DMS153 treated with DMSO at 0.1 percent for 48 hours (cell line): ENCODE results near the gene NDOR1.
"Not testable (repeated sequence)": the region's sequence is repeated elsewhere in the genome, so short reads cannot be mapped to it uniquely, and the experiment has no call there.

Experiments
- DNase-seq: peaks from one replicate; lab custom pipeline; 2025; ENCODE audit not compliant: unreplicated experiment; lab: John Stamatoyannopoulos, UW

The NDOR1 gene

GRCh38 chr9:137242269-137243203, 37.0 kb downstream of the NDOR1 start:
- DNase-seq: no peak

GRCh38 chr9:137243266-137243625, 37.7 kb downstream of the NDOR1 start:
- not testable (repeated sequence) for DNase-seq

DNA sequence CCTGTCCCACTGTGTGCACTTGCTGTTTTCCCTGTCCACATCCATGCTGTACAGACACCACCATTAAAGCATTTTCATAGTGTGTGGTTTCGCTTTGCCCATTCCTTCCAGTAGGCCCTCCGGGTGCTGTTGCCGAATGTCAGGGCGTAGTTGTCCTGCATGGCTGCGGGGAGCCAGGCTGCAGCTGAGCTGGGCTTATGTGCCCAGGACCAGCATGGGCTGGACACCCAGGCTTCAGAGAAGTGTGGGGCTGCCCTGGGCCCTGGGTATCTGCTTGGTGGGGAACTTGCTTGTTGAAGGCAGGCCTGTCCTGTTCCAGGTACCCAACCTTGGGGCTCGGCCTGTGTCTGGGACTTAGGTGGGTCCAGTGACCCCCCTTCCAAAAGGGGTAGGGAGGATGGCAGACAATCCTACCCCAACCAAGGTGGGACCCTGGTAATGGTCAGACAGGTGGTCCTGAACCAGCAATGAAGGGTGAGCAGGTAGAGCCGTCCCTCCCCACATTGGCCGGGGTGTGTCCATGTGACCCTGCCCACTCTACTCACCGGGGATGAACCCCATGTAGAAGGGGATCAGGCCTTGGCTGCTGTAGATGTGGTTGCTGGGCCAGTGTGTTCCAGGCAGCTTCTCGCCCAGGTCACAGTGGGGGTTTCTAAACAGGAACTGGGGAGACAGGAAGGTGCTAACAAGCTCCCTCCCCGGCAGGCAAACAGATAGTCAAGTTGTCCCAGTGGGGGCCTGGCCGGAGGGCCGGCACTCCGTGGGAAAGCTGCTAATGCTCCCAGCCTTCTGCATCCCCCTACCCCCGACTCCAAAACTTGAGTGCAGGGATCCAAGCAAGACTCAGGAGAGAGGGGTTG, 38.4 kb downstream of the NDOR1 start:
- DNase-seq: no peak

GRCh38 chr9:137244486-137245449, 39.3 kb downstream of the NDOR1 start:
- no peak for DNase-seq

- no peak for DNase-seq
These were observed 40.2 kb downstream of the NDOR1 start for GRCh38 chr9:137245450-137246421.

GRCh38 chr9:137247135-137247915, 41.8 kb downstream of the NDOR1 start:
- no peak for DNase-seq

DNA sequence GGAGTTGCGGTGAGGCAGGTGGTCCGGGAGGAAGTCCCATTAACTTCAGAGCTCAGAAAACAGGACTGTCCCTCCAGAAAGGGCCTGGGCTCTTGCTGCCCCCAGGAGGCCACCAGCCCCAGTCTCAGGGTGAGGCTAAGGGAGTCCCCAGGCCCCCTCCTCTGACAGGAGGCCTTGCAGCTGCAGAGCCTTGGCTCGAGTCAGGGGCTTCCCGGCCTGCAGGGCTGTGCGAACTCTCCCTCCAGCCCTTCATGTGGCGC, 42.3 kb downstream of the NDOR1 start:
- no peak for DNase-seq

- no peak for DNase-seq
These were observed 45.1 kb downstream of the NDOR1 start for GRCh38 chr9:137250329-137251193.

GRCh38 chr9:137251194-137251461, 45.6 kb downstream of the NDOR1 start, which contains the start of gene STPG3:
Gene STPG3 (plus strand): TSS chr9:137251286. CDS start chr9:137251287, 1 bp downstream.
- DNase-seq: no peak

DNA sequence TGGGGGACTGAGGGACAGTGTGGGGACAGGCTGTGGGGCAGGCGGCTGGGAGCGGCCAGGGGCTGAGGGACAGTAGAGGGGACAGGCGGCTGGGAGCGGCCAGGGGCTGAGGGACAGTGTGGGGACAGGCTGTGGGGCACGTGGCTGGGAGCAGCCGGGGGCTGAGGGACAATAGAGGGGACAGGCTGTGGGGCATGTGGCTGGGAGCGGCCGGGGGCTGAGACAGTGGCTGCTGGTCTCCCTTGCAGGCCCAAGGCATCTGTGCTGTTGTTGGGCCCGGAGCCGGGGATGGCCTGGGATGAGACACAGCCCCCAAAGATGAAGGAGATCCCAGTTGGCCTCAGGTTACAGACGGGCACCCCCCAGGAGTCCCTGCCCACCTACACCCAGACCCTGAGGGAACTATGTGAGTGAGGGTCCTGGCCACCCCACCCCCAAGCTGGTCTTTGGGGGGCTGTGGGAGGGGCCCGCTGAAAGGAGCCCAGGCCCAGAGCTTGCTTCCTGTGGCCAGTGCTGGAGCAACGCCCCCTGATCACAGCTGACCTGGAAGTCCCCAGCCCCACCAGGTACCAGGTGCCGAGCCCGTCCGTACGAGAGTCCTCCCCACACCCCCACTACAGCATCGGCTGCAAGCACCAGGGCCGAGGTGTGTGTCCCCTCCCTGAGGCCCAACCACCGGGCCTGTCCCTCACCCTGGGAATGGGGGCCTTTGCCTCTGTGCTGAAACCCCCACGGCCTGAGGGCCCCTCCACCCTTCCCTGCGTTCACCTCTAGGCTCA, 46.2 kb downstream of the NDOR1 start:
- no peak for DNase-seq

- DNase-seq: peak; percentile 18
These were observed 47.3 kb downstream of the NDOR1 start for GRCh38 chr9:137252555-137253506.

DNA sequence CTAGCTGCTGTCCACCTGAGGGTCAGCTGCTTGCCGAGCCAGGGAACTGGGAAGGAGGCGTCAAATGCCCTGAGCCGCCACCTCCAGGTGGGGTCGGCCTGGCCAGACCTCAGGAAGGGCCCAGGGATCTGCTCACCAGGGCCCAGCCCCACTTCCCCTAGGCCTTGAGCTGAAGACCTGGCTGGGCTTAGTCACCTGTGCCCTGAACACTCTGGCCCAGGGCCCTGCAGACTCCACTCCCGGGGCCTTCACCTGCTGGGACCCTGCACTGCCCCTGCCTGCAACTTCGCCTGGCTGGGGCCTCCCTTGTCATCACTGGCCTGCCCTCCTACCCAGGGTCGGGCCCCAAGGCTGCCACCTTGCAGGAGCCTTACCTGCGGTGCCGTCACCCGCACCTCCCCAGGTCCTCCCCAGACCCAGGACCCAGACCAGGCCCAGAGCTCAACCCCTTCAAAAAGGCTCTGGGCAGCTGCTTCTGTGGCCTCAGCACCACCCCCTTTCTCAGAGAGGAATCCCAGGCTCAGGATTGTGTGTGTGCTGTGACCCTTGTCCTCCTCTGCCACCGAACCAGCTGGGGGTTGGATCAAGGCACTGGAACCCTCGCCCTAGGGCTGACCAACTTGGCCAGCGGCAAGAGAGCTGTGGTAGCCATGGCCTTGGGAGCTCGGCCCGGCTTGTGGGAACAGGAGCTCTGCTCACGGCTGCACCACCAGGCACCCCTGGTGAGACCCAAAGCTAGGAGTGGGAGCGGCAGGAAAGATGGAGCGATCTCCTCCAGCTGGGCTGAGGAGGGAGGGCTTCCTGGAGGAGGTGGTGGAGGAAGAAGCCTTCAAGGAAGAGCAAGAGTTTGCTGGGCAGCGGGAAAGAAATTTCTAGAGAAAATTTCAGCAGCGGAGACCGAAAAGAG, 48.5 kb downstream of the NDOR1 start:
- no peak for DNase-seq

DNA sequence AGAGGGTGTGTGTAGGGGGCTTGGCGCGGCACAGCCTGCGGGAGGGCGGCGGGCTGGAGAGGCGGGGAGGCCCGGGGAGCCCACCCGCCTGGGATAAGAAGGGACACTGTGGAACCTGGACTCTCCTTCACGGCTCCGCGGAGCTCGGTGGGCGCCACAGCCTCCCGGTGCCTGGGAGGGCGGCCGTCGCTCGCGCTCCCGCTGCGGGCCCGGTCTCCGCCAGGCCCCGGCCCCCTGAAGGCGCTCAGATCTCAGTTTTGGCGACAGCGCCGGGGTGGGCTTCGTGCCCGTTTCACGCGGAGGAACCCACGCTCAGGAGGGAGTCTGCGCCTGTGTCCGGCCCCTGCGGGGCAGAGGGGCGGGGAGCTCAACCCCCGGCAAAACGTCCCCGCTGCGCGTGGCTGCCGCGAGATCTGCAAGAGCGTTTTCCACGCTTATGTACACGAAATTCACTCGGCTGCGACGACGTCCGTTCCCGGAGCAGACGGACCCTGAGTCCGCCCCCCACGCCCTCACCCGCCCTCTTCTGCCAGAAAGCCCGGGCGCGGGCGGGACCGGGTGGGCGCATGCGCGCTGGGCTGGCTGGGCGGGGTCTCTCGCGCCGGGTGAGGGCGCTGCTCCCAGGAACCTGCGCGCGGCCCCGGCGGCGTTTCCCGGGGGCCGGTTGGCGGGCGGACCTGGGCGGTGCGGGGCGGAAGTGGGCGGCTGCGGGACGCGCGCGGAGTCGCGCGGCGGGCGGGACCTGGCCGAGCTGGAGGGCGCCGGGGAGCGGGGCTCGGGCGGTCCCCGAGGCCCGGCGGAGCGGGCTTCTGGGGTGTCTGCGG, 49.3 kb downstream of the NDOR1 start, which contains the start of gene NELFB:
NELFB (plus strand) TSS at position 704 of the 824 bp plus-strand sequence.
- DNase-seq: peak; percentile 68

- DNase-seq: no peak
These were observed 50.1 kb downstream of the NDOR1 start for GRCh38 chr9:137255448-137256114.
